Stimulated activated CD8-positive, alpha-beta memory T cell treated with anti-CD3 and anti-CD28 coated beads, Interleukin-4, amount 100 ng/mL, for 4 hours (primary cell): Measurements from ENCODE around the gene NEAT1.

Experiments
- DNase-seq, 2 donors: peaks; one replicate each; pipeline ENCODE4 v3.0.0-alpha.2; 2020; ENCODE audit warnings: low read depth in 2 of 2, low spot score in 1 of 2

NEAT1 gene

GRCh38 chr11:65433657-65434056, 11.1 kb downstream of the NEAT1 start:
- DNase-seq: no peak

GRCh38 chr11:65434057-65434666, 11.6 kb downstream of the NEAT1 start:
- no peak for DNase-seq

GRCh38 chr11:65434667-65435410, 12.2 kb downstream of the NEAT1 start:
- no peak for DNase-seq

- no peak for DNase-seq
Measured at GRCh38 chr11:65435411-65435931, 12.9 kb downstream of the NEAT1 start.

- DNase-seq: no peak
Measured at GRCh38 chr11:65435981-65436411, 13.4 kb downstream of the NEAT1 start.

DNA sequence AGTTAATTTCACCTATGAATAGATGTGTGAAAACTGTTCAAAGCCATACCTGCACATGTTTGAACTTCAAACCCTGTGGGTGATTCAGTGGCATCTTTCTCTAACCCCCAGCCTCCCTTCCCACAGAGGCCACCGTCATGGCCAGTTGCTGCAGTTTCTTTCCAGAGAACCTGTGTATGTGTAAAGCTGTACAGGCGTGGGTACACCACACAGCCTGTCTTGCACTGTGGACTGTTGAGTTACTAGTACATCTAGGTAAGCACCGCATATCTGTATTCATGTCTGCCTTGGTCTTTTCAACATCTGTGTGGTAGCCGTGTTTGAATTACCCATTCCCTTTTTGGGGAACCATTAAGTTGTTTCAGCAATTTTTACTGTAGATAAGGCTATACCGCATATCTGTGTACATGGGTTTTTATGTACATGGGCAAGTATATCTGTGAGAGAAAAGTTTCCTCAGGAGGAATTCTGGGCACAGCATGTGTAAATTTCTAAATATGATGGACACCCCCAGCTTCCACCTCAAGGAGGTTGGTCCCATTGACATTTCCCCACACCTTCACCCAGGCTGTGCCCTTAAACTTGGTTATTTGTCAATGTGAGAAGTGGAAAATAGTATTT, 13.9 kb downstream of the NEAT1 start:
- no peak for DNase-seq

GRCh38 chr11:65437436-65438227, 15.0 kb downstream of the NEAT1 start:
- no peak for DNase-seq

GRCh38 chr11:65438257-65439151, 15.9 kb downstream of the NEAT1 start:
- no peak for DNase-seq

GRCh38 chr11:65439331-65440181, 17.0 kb downstream of the NEAT1 start:
- no peak for DNase-seq

DNA sequence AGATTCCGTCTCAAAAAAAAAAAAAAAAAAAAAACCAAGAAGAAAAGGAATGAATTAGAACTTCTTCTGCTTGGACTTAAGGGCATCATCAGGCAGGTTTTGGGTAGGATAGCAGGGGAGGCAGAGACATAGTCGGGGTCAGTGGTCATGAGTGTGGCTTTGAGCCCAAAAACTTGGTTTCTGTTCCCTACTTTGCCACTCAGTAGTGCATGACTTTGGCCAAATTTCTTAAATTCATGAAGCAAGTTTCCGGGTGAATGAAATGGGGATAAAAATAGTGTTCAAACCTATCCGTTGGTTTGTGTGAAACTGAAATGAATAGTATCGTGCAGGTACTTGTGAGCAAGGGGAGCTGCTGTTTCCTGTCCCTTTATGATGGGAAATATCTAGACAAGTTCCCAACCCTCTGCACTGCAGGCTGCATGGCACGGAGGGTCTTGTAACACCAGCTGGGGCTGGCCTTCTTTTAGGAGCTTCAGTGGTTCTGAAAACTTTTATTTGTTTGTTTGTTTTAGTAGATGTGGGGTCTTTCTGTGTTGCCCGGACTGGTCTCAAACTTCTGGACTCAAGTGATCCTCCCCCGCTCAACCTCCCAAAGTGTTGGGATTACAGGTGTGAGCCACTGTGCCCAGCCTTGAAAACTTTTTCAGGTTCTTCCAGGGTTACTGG, 18.4 kb downstream of the NEAT1 start:
- DNase-seq: no peak

DNA sequence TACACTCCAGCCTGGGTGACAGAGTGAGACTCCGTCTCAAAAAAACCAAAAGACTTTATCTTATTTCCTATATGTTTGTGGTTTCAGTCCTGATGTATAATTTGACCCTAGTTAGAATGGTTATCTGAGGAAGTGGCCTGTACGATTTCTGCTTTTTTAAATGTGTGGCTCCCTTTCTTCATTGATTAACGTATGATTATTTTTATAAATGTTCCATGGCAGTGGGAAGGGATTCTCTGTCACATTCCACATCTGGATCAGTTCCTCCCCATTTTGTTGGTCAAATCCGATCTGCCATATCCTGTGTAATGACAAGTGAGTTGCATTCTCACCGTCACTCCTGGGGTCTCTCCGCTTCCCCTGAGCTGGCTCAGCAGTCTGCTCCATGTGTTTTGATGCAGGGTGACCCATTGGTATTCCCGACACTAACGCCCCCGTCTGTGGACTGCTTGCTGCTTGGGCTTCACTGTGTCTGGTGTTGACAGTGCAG, 20.3 kb downstream of the NEAT1 start:
- no peak for DNase-seq

GRCh38 chr11:65444314-65445051, 21.9 kb downstream of the NEAT1 start:
- no peak for DNase-seq

DNA sequence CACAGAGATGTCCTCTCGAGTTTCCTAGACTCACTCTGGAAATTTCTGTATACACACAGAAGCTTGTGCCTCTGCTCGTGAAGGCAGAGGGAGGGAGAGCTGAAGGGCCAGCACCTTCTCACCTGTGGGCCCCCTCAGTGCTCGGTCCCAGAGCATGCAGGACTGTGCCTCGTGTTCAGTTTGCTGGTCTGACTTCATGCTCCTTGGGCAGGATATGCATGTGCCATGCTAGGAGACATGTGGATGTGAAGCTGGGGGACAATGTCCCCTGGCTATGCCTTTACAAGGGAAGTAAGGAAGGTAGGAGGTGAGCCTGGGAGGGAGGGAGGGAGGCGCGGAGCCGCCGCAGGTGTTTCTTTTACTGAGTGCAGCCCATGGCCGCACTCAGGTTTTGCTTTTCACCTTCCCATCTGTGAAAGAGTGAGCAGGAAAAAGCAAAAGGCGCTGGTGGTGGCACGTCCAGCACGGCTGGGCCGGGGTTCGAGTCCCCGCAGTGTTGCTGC, 22.6 kb downstream of the NEAT1 start:
- DNase-seq: no peak

- no peak for DNase-seq
Measured at GRCh38 chr11:65445604-65446445, 23.2 kb downstream of the NEAT1 start.

GRCh38 chr11:65446446-65447277, 24.1 kb downstream of the NEAT1 start:
- no peak for DNase-seq

GRCh38 chr11:65448074-65448417, 25.4 kb downstream of the NEAT1 start:
- no peak for DNase-seq
